ENCODE results near the gene GPR62.

DNA sequence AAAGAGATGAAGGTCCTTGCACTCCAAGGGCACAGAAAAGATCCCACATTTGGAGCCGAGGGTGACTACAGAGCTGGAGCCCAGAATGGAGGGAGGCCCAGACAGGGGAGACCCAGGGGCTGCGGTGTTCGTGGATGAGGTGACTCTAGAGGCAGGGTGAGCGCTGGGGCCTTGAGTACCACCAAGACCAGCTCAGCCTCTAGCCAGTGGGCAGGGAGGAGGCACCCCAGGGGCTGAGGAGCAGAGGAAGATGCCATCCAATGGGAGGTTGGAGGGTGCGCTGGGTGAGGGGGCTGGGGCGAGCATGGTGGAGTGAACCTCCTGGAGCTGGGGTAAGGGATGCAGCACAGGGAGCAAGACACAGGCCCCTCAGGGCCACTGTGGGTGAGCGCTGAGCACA is 26.7 kb upstream of the GPR62 start:
- TF ChIP-seq, protein P1, sequence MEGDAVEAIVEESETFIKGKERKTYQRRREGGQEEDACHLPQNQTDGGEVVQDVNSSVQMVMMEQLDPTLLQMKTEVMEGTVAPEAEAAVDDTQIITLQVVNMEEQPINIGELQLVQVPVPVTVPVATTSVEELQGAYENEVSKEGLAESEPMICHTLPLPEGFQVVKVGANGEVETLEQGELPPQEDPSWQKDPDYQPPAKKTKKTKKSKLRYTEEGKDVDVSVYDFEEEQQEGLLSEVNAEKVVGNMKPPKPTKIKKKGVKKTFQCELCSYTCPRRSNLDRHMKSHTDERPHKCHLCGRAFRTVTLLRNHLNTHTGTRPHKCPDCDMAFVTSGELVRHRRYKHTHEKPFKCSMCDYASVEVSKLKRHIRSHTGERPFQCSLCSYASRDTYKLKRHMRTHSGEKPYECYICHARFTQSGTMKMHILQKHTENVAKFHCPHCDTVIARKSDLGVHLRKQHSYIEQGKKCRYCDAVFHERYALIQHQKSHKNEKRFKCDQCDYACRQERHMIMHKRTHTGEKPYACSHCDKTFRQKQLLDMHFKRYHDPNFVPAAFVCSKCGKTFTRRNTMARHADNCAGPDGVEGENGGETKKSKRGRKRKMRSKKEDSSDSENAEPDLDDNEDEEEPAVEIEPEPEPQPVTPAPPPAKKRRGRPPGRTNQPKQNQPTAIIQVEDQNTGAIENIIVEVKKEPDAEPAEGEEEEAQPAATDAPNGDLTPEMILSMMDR (conservative IDR thresholded peaks at IDR 0.05; ENCODE audit: low read length), result no peak
- TF ChIP-seq EZH2phosphoT487 (IDR thresholded peaks at IDR 0.05; ENCODE audit: borderline replicate concordance), result no peak

All from Loucy (cell line).